CD4-positive, alpha-beta T cell treated with Interferon alpha-2 for 1 hour (primary cell): ENCODE measurements around the gene SLC6A18.

Experiments
- DNase-seq, 2 donors: peaks; one replicate each; pipeline ENCODE4 v3.0.0-alpha.2; 2020 to 2022

SLC6A18 gene, protein sequence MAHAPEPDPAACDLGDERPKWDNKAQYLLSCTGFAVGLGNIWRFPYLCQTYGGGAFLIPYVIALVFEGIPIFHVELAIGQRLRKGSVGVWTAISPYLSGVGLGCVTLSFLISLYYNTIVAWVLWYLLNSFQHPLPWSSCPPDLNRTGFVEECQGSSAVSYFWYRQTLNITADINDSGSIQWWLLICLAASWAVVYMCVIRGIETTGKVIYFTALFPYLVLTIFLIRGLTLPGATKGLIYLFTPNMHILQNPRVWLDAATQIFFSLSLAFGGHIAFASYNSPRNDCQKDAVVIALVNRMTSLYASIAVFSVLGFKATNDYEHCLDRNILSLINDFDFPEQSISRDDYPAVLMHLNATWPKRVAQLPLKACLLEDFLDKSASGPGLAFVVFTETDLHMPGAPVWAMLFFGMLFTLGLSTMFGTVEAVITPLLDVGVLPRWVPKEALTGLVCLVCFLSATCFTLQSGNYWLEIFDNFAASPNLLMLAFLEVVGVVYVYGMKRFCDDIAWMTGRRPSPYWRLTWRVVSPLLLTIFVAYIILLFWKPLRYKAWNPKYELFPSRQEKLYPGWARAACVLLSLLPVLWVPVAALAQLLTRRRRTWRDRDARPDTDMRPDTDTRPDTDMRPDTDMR

GRCh38 chr5:1225081-1225480, at the start of gene SLC6A18:
TSS of gene SLC6A18 (plus strand) at chr5:1225381. CDS start at chr5:1225478, 97 bp downstream.
- DNase-seq, result no peak

DNA sequence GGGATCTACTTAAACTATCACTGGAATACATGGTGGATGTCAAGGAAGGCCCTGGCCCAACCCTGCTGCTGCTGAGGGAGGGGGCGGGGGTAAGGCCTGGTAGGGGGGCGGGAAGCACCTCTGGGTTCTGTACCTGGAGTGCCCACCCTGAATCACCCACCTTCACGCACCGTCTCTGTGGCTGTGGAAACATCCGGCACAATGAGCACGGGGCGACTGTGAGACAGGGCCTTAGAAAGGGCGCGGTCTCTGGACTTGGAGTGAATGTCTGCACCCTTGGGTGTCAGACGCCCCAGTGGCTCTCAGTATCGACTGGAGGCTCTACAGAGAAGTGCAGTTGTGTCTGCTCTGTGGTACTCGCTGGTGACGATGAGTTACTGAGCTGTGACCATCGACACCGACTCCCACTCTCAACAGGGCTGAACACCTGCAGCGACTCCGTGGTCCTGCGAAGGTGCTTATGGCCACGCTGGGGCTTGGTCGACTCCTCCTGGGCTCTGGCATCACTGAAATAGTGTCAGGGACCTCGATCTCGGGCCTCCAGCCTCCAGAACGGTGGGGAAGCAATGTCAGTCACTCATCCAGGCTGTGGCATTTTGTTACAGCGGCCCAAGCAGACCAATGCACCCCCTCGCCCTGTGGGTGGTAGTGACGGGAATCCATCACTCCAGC, 49.2 kb upstream of the SLC6A18 start:
- no peak for DNase-seq

GRCh38 chr5:1176473-1177391, 48.4 kb upstream of the SLC6A18 start:
- DNase-seq, result no peak

- no peak for DNase-seq
These were observed 47.2 kb upstream of the SLC6A18 start for GRCh38 chr5:1177826-1178528.

GRCh38 chr5:1178529-1179382, 46.4 kb upstream of the SLC6A18 start:
- no peak for DNase-seq

GRCh38 chr5:1179383-1179715, 45.8 kb upstream of the SLC6A18 start:
- no peak for DNase-seq

- no peak for DNase-seq
These were observed 45.1 kb upstream of the SLC6A18 start for GRCh38 chr5:1180096-1180495.

- DNase-seq, result no peak
These were observed 44.3 kb upstream of the SLC6A18 start for GRCh38 chr5:1180841-1181271.

DNA sequence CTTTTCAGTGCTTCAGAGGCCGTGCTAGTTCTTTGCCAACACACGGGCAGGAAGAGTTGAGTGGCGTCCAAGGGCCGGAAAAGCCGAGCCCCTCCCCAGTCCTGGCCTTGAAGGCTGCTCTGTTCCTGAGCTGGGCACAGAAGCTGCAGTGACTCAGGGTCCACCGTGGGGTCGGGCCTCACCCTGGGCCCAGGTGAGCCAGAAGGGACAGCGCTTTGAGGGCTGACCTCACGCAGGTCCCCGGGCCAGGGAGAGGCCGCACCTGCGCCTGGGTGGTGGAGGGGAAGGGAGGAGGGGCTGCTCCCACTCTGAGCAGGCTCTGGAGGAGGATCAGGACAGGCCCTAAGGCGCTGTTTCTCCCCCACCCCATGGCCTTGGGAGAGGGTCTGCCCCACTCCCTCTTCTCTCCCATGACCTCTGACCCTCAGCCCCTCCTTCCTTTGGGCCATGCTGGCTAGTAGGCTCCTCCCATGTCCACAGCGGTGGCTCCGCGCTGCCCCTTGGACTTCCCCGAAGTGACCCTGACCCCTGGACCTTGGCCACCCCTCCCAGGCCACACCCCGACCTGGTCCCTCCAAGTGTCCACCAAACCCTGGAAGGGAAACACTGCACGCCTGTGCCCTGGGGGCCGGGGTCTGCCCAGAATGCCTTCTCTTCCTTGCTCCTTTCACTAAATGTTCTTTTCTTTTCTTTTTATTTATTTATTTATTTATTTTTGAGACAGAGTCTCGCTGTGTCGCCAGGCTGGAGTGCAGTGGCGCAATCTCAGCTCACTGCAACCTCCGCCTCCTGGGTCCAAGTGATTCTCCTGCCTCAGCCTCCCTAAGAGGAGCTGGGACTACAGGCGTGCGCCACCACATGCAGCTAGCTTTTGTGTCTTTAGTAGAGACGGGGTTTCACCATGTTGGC, 43.5 kb upstream of the SLC6A18 start:
- no peak for DNase-seq

- no peak for DNase-seq
These were observed 42.9 kb upstream of the SLC6A18 start for GRCh38 chr5:1182360-1182632.

GRCh38 chr5:1182633-1183423, 42.4 kb upstream of the SLC6A18 start:
- no peak for DNase-seq

DNA sequence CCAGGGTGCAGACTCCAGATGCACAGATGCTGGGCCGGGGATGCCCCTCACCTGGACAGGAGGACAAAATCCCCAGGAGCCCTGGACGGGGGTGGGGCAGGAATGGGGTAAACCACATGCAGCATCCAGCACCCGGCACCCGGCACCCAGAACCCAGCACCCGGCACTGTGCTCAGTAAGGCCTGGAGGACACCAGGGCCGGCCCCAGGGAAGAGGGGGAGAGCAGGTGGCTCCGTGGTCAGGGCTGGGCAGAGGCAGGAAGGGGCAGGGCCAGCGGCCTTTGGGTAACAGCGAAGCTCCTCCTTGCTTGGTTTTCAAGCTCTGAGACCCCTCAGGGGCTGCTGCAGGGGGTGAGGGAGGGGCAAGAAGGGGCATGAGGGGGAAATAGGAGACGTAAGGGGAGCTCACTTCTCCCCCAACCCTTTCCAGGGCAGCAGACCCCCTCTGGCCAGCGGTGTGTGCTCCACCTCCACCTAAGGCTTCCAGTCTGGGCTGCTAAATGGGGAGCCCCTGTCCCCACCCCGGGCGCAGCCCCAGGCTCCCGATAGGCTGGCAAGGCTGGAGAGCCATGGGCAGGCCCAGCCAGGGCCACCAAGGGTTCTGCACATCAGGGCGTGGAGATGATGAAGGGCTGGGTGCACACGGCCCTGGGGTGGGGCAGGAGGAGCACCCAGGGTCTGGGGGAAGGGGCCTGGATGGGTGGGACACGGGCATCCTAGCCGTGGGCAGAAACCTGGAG, 41.6 kb upstream of the SLC6A18 start:
- DNase-seq, result no peak

GRCh38 chr5:1184163-1184470, 41.1 kb upstream of the SLC6A18 start:
- no peak for DNase-seq

DNA sequence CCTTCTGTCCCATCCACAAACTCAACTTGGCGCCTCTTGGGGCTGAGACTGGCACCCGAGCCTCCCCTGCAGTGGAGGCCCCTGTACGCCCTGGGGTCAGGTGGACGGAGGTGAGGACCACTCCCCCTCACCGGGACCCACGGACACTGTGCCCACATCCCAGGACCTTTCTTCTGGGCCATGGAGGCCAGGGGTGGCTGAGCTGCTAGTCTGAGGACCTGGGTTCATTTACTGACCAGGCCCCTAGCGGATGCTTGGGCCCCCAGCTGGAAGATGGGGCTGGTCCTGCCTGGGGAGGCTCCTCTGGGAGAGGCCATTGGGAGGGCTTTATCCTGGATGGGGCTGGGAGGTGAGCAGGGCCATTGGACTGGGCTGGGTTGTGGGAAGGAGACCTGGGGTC, 40.7 kb upstream of the SLC6A18 start:
- DNase-seq, result no peak

GRCh38 chr5:1185038-1185627, 40.0 kb upstream of the SLC6A18 start:
- no peak for DNase-seq

GRCh38 chr5:1185629-1186350, 39.4 kb upstream of the SLC6A18 start:
- no peak for DNase-seq

DNA sequence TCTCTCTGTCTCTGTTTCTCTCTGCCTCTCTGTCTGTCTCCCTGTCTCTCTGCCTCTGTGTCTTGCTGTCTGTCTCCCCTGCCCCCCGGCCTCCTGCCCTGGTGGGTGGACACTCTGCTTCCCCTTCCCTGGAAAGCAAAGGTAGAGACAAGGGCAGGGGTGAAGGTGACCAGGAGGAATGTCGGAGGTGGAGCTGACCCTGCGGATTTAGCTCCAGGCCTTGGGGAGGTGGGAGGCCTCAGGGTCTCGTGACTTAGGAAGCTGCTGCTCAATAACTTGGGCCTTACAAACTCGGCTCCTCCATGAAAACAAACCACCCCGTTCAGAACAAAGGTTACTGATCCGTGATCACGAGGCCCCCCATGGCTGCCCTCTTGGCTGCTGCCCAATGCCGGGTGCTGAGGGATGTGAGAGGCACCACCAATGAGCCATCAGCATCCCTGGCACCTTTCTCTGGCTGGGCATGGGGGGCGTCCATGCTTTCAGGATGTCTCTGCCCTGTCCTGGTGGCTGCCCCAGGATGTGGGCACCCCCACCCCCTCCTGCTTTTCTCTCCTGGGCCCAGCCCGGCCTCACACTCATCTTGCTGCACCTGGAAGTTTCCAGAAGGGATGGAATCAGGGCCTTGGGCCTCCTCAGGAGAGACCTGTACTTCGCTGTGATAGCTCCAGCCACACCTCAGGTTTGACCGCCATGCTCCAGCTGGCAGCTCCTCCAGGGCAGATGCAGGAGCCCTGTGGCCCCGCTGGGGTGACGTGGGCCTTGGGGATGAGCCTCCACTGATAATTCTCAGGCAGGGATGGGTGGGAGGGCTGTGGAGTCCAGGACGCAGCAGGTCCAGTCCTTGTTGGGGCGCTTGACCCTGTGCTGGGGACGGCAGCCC, 38.6 kb upstream of the SLC6A18 start:
- DNase-seq, result no peak
